Activated naive CD8-positive, alpha-beta T cell treated with anti-CD3 and anti-CD28 coated beads, Interleukin-2, amount 50 U/mL, for 24 hours (primary cell): Measurements from ENCODE around the gene NCAM2.

Experiments
- ATAC-seq: fragments of 150-1000 bp; cut with Tn5 transposase; one replicate; pipeline ENCODE4 v1.10.0; 2021
- DNase-seq: peaks from one replicate; pipeline ENCODE4 v3.0.0; 2021
- H3K27ac Mint-ChIP-seq: one replicate; pipeline ENCODE4 v1.8.0; 2021; ENCODE audit warnings: mild to moderate bottlenecking, mixed read lengths
- H3K27me3 Mint-ChIP-seq: one replicate; pipeline ENCODE4 v1.8.0; 2021; ENCODE audit warnings: mixed read lengths
- H3K36me3 Mint-ChIP-seq: one replicate; pipeline ENCODE4 v1.8.0; 2021; ENCODE audit warnings: low read depth, mixed read lengths
- H3K4me1 Mint-ChIP-seq: one replicate; pipeline ENCODE4 v1.8.0; 2021; ENCODE audit warnings: mixed read lengths
- H3K4me3 Mint-ChIP-seq: one replicate; pipeline ENCODE4 v1.8.0; 2021; ENCODE audit warnings: mild to moderate bottlenecking, moderate library complexity, mixed read lengths
- H3K9me3 Mint-ChIP-seq: one replicate; pipeline ENCODE4 v1.8.0; 2021; ENCODE audit warnings: mixed read lengths

NCAM2 gene

GRCh38 chr21:21002153-21002552 is 3.9 kb downstream of the NCAM2 start:
- DNase-seq (no peak), ATAC-seq (no peak)
- Mint-ChIP-seq H3K9me3 (no peaks in the 10 kb centered on the region), H3K4me3 (no peak overlapping the region), H3K36me3 (no peaks in the 10 kb centered on the region), H3K4me1 (peaks cover 7% of the 10 kb centered on the region), H3K27ac (no peak overlapping the region), H3K27me3 (peaks cover 26% of the 10 kb centered on the region)

- Mint-ChIP-seq H3K27me3 (peaks cover 19% of the 10 kb centered on the region), H3K27ac (no peak overlapping the region), H3K4me1 (peaks cover 3% of the 10 kb centered on the region), H3K9me3 (no peaks in the 10 kb centered on the region), H3K4me3 (no peak overlapping the region), H3K36me3 (no peaks in the 10 kb centered on the region)
- no peak for DNase-seq
- no peak for ATAC-seq
Observed at GRCh38 chr21:21003701-21004100, 5.5 kb downstream of the NCAM2 start.

- H3K27me3 Mint-ChIP-seq: no peaks in the 10 kb centered on the region
- no peaks in the 10 kb centered on the region for H3K36me3 Mint-ChIP-seq
- H3K9me3 Mint-ChIP-seq: no peaks in the 10 kb centered on the region
- no peaks in the 10 kb centered on the region for H3K4me1 Mint-ChIP-seq
- no peak overlapping the region for H3K27ac Mint-ChIP-seq
- ATAC-seq: no peak
- no peak overlapping the region for H3K4me3 Mint-ChIP-seq
- DNase-seq: no peak
Observed at GRCh38 chr21:21007606-21008005, 9.4 kb downstream of the NCAM2 start.

- Mint-ChIP-seq H3K36me3 (no peaks in the 10 kb centered on the region), H3K4me3 (no peak overlapping the region), H3K27ac (no peak overlapping the region), H3K4me1 (no peaks in the 10 kb centered on the region), H3K9me3 (no peaks in the 10 kb centered on the region), H3K27me3 (no peaks in the 10 kb centered on the region)
- ATAC-seq (no peak), DNase-seq (no peak)
Observed at GRCh38 chr21:21010228-21010627, 12.0 kb downstream of the NCAM2 start.

GRCh38 chr21:21010698-21011097 is 12.5 kb downstream of the NCAM2 start:
- Mint-ChIP-seq H3K4me3 (no peak overlapping the region), H3K27me3 (no peaks in the 10 kb centered on the region), H3K9me3 (no peaks in the 10 kb centered on the region), H3K27ac (no peak overlapping the region), H3K4me1 (no peaks in the 10 kb centered on the region), H3K36me3 (no peaks in the 10 kb centered on the region)
- no peak for ATAC-seq
- no peak for DNase-seq

GRCh38 chr21:21018821-21019220 is 20.6 kb downstream of the NCAM2 start:
- DNase-seq (no peak), ATAC-seq (no peak)
- H3K27me3 Mint-ChIP-seq: no peaks in the 10 kb centered on the region
- H3K9me3 Mint-ChIP-seq: no peaks in the 10 kb centered on the region
- H3K27ac Mint-ChIP-seq: no peak overlapping the region
- H3K4me3 Mint-ChIP-seq: no peak overlapping the region
- no peaks in the 10 kb centered on the region for H3K36me3 Mint-ChIP-seq
- H3K4me1 Mint-ChIP-seq: no peaks in the 10 kb centered on the region

GRCh38 chr21:21019681-21020080 is 21.5 kb downstream of the NCAM2 start:
- Mint-ChIP-seq H3K27ac (no peak overlapping the region), H3K4me3 (no peak overlapping the region), H3K9me3 (no peaks in the 10 kb centered on the region), H3K4me1 (no peaks in the 10 kb centered on the region), H3K36me3 (no peaks in the 10 kb centered on the region), H3K27me3 (no peaks in the 10 kb centered on the region)
- no peak for ATAC-seq
- DNase-seq: no peak

GRCh38 chr21:21025742-21026141 is 27.5 kb downstream of the NCAM2 start:
- H3K4me3 Mint-ChIP-seq: no peak overlapping the region
- ATAC-seq (no peak), DNase-seq (no peak)
- H3K36me3 Mint-ChIP-seq: no peaks in the 10 kb centered on the region
- no peak overlapping the region for H3K27ac Mint-ChIP-seq
- H3K4me1 Mint-ChIP-seq: no peaks in the 10 kb centered on the region
- H3K9me3 Mint-ChIP-seq: no peaks in the 10 kb centered on the region
- no peaks in the 10 kb centered on the region for H3K27me3 Mint-ChIP-seq

GRCh38 chr21:21028275-21028820 is 30.1 kb downstream of the NCAM2 start:
- Mint-ChIP-seq H3K9me3 (no peaks in the 10 kb centered on the region), H3K4me3 (no peak overlapping the region), H3K27ac (no peak overlapping the region), H3K4me1 (no peaks in the 10 kb centered on the region), H3K36me3 (no peaks in the 10 kb centered on the region), H3K27me3 (no peaks in the 10 kb centered on the region)
- no peak for ATAC-seq
- no peak for DNase-seq

- DNase-seq: no peak
- Mint-ChIP-seq H3K27ac (no peak overlapping the region), H3K4me1 (no peaks in the 10 kb centered on the region), H3K4me3 (no peak overlapping the region), H3K9me3 (no peaks in the 10 kb centered on the region), H3K27me3 (no peaks in the 10 kb centered on the region), H3K36me3 (no peaks in the 10 kb centered on the region)
- ATAC-seq: no peak
Observed at GRCh38 chr21:21029164-21029563, 31.0 kb downstream of the NCAM2 start.

- no peak for ATAC-seq
- no peak overlapping the region for H3K4me3 Mint-ChIP-seq
- H3K36me3 Mint-ChIP-seq: no peaks in the 10 kb centered on the region
- no peaks in the 10 kb centered on the region for H3K27me3 Mint-ChIP-seq
- no peak overlapping the region for H3K27ac Mint-ChIP-seq
- no peaks in the 10 kb centered on the region for H3K9me3 Mint-ChIP-seq
- DNase-seq: no peak
- no peaks in the 10 kb centered on the region for H3K4me1 Mint-ChIP-seq
Observed at GRCh38 chr21:21030311-21030710, 32.1 kb downstream of the NCAM2 start.

GRCh38 chr21:21034036-21034435 is 35.8 kb downstream of the NCAM2 start:
- Mint-ChIP-seq H3K27me3 (no peaks in the 10 kb centered on the region), H3K36me3 (no peaks in the 10 kb centered on the region), H3K4me3 (no peak overlapping the region), H3K4me1 (no peaks in the 10 kb centered on the region), H3K27ac (no peak overlapping the region), H3K9me3 (no peaks in the 10 kb centered on the region)
- no peak for ATAC-seq
- no peak for DNase-seq

- DNase-seq (no peak), ATAC-seq (no peak)
- no peaks in the 10 kb centered on the region for H3K4me1 Mint-ChIP-seq
- H3K36me3 Mint-ChIP-seq: no peaks in the 10 kb centered on the region
- H3K27me3 Mint-ChIP-seq: no peaks in the 10 kb centered on the region
- no peak overlapping the region for H3K27ac Mint-ChIP-seq
- H3K4me3 Mint-ChIP-seq: no peak overlapping the region
- no peaks in the 10 kb centered on the region for H3K9me3 Mint-ChIP-seq
Observed at GRCh38 chr21:21039624-21040170, 41.5 kb downstream of the NCAM2 start.

GRCh38 chr21:21045518-21045917 is 47.3 kb downstream of the NCAM2 start:
- ATAC-seq: no peak
- Mint-ChIP-seq H3K4me1 (no peaks in the 10 kb centered on the region), H3K27ac (no peak overlapping the region), H3K9me3 (no peaks in the 10 kb centered on the region), H3K27me3 (no peaks in the 10 kb centered on the region), H3K4me3 (no peak overlapping the region), H3K36me3 (no peaks in the 10 kb centered on the region)
- DNase-seq: no peak

GRCh38 chr21:21046063-21046462 is 47.9 kb downstream of the NCAM2 start:
- DNase-seq: no peak
- Mint-ChIP-seq H3K27me3 (no peaks in the 10 kb centered on the region), H3K9me3 (no peaks in the 10 kb centered on the region), H3K4me3 (no peak overlapping the region), H3K27ac (no peak overlapping the region), H3K36me3 (no peaks in the 10 kb centered on the region), H3K4me1 (no peaks in the 10 kb centered on the region)
- ATAC-seq: no peak
